ENCODE data around the gene SDF4.

Gene SDF4

DNA sequence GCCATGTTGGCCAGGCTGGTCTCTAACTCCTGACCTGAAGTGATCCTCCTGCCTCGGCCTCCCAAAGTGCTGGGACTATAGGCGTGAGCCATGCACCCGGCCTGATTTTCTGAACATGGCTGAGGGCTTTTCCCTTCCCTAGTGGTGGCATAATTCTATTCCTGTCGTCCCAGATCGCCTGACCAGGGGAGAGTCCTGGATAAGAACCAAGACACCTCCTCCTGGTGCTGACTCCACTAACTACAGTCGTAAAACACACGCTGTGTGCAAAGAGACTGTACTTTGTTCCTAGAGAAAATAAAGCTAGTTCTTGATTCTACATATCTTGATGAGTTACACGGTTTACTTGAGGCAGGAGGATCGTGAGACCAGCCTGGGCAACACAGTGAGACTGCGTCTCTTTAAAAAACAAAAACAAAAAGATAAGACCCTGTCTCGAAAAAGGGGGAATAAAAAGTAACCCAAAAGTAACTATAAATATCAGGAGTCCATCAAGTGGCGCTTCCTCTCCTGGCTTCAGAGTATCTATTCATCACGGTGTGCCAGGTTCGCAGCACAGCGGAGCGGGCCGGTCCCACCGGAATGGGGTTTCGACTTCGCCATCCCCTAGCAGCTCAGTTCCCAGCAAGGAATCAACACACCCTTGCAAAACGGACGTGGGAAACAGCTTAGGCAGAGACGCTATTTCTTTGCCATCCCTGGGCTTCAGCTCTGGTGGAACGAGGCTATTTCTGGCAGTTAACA is 973 bp downstream of the SDF4 start:
- DNase-seq (ENCODE audit: low spot score) = no peak
- TF ChIP-seq, protein P1, sequence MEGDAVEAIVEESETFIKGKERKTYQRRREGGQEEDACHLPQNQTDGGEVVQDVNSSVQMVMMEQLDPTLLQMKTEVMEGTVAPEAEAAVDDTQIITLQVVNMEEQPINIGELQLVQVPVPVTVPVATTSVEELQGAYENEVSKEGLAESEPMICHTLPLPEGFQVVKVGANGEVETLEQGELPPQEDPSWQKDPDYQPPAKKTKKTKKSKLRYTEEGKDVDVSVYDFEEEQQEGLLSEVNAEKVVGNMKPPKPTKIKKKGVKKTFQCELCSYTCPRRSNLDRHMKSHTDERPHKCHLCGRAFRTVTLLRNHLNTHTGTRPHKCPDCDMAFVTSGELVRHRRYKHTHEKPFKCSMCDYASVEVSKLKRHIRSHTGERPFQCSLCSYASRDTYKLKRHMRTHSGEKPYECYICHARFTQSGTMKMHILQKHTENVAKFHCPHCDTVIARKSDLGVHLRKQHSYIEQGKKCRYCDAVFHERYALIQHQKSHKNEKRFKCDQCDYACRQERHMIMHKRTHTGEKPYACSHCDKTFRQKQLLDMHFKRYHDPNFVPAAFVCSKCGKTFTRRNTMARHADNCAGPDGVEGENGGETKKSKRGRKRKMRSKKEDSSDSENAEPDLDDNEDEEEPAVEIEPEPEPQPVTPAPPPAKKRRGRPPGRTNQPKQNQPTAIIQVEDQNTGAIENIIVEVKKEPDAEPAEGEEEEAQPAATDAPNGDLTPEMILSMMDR (IDR thresholded peaks at IDR 0.05; ENCODE audit: extremely low read depth, missing control alignments) = no peak

DNA sequence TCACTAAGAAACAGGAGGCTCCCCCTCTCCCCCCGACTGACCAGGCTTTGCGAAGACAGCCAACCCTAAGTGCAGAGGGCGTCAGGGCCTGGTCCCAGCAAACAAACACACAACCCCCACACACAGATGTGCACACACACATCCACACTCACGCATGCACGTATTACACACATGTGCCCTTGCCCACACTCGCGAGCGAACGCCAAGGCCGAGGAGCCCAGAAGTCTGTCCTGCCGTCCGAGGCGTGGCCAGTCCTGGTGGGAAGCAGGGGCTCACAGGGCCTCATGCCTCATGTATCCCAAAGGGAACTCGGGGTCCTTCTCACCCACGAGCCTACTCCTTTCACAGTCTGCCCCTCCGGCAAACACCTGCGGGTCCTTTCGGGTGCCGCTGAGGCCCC is 2.0 kb downstream of the SDF4 start:
- no peak for DNase-seq (ENCODE audit: low spot score)

DNA sequence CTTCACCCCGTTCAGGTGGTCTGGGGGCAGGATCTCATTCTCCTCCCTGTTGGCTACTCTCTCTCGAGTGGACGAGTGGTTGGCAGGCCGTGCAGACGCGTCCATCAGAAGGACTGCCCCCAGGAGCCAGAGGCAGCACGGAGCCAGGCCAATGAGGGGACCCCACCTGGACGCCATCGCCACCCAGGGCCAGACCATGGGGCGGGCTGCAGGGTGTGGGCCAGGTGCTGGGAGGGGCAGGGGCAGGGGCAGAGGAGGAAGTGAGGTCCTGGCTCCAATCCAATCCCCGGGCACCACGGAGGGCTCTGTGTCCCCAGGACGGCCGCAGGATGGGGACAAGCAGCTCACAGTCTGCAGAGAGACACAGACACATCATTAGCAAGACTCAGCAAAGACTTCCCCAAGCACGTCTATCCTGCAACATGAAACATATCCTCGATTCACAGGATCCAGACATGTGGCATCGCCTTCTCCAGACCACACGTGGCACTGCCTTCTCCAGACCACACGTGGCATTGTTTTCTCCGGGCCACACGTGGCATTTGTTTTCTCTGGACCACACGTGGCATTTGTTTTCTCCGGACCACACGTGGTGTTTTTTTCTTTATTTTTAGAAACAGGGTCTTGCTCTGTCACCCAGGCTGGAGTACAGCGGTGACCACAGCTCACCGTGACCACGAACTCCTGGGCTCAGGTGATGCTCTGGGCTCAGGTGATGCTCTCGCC is 3.0 kb downstream of the SDF4 start:
- DNase-seq (ENCODE audit: low spot score) = no peak
- TF ChIP-seq, protein P1 (IDR thresholded peaks at IDR 0.05; ENCODE audit: extremely low read depth, missing control alignments) = no peak

More for the DNA sequence above, 2.0 kb downstream of the SDF4 start:
- TF ChIP-seq, protein P1 (IDR thresholded peaks at IDR 0.05; ENCODE audit: extremely low read depth, missing control alignments) = no peak

- DNase-seq (ENCODE audit: low spot score) = no peak
- TF ChIP-seq, protein P1 (IDR thresholded peaks at IDR 0.05; ENCODE audit: extremely low read depth, missing control alignments) = no peak
Measured at GRCh38 chr1:1228187-1228586, 3.6 kb downstream of the SDF4 start.

DNA sequence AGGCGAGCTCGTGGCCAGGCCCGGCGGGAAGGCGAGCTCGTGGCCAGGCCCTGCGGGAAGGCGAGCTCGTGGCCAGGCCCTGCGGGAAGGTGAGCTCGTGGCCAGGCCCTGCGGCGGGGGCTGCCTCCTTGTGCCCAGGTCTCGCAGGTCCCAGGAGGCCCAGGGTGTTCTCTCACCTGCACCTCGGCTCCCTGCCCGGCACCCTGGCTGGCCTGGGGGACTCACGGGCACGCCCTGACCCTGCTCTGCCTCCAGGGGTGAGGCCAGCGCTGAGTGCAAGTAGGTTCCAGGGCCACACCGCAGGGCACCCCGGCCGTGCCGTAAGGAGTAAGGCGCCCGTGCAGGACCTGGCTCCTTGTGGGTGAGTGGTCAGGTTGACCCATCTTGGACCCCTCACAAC is 4.4 kb downstream of the SDF4 start:
- TF ChIP-seq, protein P1 (IDR thresholded peaks at IDR 0.05; ENCODE audit: extremely low read depth, missing control alignments) = no peak
- no peak for DNase-seq (ENCODE audit: low spot score)

- TF ChIP-seq, protein P1 (IDR thresholded peaks at IDR 0.05; ENCODE audit: extremely low read depth, missing control alignments) = no peak
Measured at GRCh38 chr1:1226566-1227362, 5.0 kb downstream of the SDF4 start.

GRCh38 chr1:1225913-1226312 is 5.9 kb downstream of the SDF4 start:
- TF ChIP-seq, protein P1 (IDR thresholded peaks at IDR 0.05; ENCODE audit: extremely low read depth, missing control alignments) = no peak

More at GRCh38 chr1:1226566-1227362, 5.0 kb downstream of the SDF4 start:
- DNase-seq (ENCODE audit: low spot score) = no peak

More at GRCh38 chr1:1225913-1226312, 5.9 kb downstream of the SDF4 start:
- no peak for DNase-seq (ENCODE audit: low spot score)
